A549 treated with AZD9567 at 1 μM for 4 hours (cell line): ENCODE data around the gene TMEM267. TPM values are rescaled to one million over a fixed set of nuclear protein-coding genes. Genes with fewer than 3 reads are reported as not detected.

Source experiments
- total RNA-seq: library from RNA; stranded (reverse); fragments of 200-300 nt; extraction: Qiagen RNA extraction; gene quantifications from 5 replicates; pipeline ENCODE4 v1.2.3, GENCODE V29; 2022; ENCODE audit not compliant: insufficient read depth

TMEM267 gene, protein sequence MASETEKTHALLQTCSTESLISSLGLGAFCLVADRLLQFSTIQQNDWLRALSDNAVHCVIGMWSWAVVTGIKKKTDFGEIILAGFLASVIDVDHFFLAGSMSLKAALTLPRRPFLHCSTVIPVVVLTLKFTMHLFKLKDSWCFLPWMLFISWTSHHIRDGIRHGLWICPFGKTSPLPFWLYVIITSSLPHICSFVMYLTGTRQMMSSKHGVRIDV
- 8.6 to 21.1 TPM (median 20.3 TPM) in 5 replicates for total RNA-seq

DNA sequence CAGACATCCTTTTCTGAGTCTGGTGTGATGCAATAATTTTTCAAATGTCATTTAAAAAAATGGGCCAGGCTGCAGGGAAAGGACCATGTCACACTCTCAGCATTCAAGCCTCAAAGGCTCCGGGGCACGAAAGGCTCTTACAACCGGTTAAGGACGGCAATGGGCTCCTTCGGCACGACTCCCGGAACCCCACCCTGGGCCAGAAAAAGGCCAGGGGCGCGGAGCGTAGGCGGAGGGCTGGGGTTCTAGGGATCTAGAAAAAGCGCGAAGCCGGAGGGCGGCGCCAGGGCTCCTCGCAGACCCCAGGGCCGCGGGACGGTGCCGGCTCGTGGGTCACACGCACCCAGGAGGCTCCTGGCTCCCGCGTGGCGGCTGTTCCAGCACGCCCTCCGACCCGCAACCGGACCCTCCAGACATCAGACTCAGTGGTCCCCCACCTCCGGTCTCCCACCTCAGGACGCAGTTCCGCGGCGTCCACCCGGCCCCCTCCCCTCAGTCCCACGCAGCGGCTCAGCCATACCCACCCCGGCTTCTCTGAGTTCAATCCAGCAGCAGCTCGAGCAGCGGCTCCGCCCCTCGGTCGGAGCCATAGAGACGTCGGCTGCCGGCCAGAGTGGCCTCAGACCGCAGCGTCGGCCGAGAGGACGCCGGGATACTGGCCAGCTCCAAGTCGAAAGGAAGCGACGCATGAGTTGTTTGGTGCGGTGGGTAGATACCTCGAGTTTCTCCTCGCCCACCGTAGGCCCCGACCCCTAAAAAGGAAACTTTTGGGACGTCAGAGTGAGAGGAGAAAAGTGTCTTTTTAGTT is at the start of gene TMEM267:
Gene TMEM267, minus strand, starts transcription at position 568 of the 808 bp plus-strand sequence. CDS start 29,896 bp downstream, outside the sequence.

DNA sequence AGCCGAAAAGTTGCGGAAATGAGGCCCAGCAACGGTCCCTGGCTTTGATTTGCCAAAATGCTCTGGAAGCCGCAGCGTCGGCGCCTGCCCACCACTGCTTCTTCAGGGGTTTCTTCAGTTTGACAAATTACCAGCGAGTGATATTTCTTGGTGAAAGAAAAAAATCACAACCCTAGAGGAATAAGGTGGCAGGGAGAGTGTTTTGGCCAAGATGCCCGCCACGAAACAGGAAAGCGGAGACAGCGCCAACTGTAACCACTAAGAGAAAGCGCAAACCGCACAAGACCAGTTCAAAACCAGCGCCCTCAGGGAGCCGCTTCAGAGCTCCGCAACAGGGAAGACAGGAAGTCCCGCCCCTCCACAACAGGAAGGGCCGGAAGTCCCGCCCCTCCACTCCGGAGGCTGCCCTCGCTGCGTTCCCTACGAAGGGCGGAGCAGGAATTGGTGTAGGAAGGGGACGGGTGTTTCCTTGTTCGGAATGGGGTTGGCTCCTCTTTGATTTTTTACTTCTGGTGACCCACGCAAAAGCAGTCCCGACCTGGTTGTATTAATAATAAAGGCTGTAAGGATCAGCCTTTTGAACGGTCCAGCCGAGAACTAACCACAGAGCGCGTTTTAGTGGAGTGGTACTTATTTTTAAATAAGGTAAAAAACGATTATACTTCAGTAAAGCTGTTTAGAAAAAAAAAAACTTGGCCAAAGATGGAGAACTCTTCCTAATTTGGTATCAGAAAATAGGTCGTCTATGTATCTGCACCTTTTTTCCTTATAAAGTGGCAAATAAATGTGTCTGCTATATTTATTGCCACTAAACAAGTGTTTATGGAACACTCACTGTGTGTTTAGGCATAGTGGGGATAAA is 31.4 kb upstream of the TMEM267 start, which contains the start of gene C5orf34:
Gene C5orf34, minus strand, starts transcription at position 333 of the 862 bp plus-strand sequence. CDS start 5,809 bp downstream, outside the sequence.

DNA sequence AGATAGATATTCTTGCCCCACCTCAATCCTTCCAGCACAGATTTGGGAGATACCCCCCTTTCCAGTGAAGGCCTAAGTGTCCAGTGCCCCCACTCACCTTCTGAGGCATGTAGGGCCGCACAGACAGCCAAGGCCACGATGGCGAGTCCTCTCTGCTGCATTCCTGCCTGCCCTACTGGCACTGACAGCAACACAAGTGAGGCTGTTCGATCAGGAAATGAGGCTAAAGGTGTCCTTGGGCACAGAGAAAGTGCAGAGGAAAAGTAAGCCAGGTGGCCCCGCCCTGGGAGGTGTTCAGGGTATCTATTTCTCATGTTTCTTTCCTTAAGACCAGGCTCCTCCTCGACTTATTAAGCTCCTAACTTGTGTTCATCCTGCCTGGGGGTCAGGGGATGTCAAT is 71.5 kb downstream of the TMEM267 start, which contains the start of gene CCL28:
Gene CCL28, minus strand, starts transcription at position 236 of the 400 bp plus-strand sequence. Its CDS starts 75 bp downstream, at position 161.

Other genes starting within 250 kb of the TMEM267 start
- 52.0 to 83.5 TPM (median 59.0 TPM) in 5 replicates for gene HMGCS1, start 170.5 kb downstream of the TMEM267 start, total RNA-seq
- 0.06 to 0.21 TPM (median 0.09 TPM) in 4 of 5 replicates, not detected in the other for gene CCL28, start 71.5 kb downstream of the TMEM267 start, total RNA-seq
- gene C5orf34, start 31.3 kb upstream of the TMEM267 start, total RNA-seq = 3.7 to 5.8 TPM (median 5.3 TPM) in 5 replicates
- gene PAIP1, start 73.2 kb upstream of the TMEM267 start, total RNA-seq = 104 to 114 TPM (median 111 TPM) in 5 replicates
- gene NNT, start 119.3 kb upstream of the TMEM267 start, total RNA-seq = 9.2 to 17.7 TPM (median 11.5 TPM) in 5 replicates